Islet of Langerhans (tissue), 1 donor: ENCODE results near the gene SPDYE11.
"Not testable (repeated sequence)": the region's sequence is repeated elsewhere in the genome, so short reads cannot be mapped to it uniquely, and the experiment has no call there.

Experiments
- FAIRE-seq: peaks from one replicate; lab custom pipeline; 2011; peaks lifted over from hg19 to GRCh38; lab: Jason Lieb, UNC

The SPDYE11 gene

GRCh38 chr7:73057811-73058210, at the start of gene SPDYE11:
Gene SPDYE11 (minus strand): TSS chr7:73057911. CDS start chr7:73056111, 1,800 bp downstream.
- FAIRE-seq = not testable (repeated sequence)

- not testable (repeated sequence) for FAIRE-seq
Observed at GRCh38 chr7:73085938-73086337, 28.2 kb upstream of the SPDYE11 start, which contains the start of gene SPDYE9. Gene SPDYE9 (minus strand): TSS chr7:73086038. CDS start chr7:73084238, 1,800 bp downstream.

GRCh38 chr7:73029666-73030065, 28.0 kb downstream of the SPDYE11 start, which contains the start of gene SPDYE8:
Gene SPDYE8 (minus strand): TSS chr7:73029766. CDS start chr7:73027966, 1,800 bp downstream.
- not testable (repeated sequence) for FAIRE-seq

- FAIRE-seq = not testable (repeated sequence)
Observed at GRCh38 chr7:73006491-73006890, 51.2 kb downstream of the SPDYE11 start.

GRCh38 chr7:73005693-73006447, 51.8 kb downstream of the SPDYE11 start:
- FAIRE-seq = not testable (repeated sequence)

GRCh38 chr7:73005356-73005692, 52.4 kb downstream of the SPDYE11 start:
- not testable (repeated sequence) for FAIRE-seq

- not testable (repeated sequence) for FAIRE-seq
Observed at GRCh38 chr7:72997887-72998468, 59.7 kb downstream of the SPDYE11 start.
